ENCODE results near the gene FAM53C.

The FAM53C gene

GRCh38 chr5:138354926-138355378 lies 16.9 kb downstream of the FAM53C start:
- H3K4me1 ChIP-seq = peaks cover 13% of the 10 kb centered on the region
- peak overlapping the region; percentile 75 for H3K4me3 ChIP-seq
- peaks cover 7% of the 10 kb centered on the region for H3K36me3 ChIP-seq (replicated peaks)
- peak; percentile 64 to 66 for DNase-seq (ENCODE audit: low spot score in 2 of 2)
- H3K27me3 ChIP-seq (ENCODE audit: low read depth) = no peaks in the 10 kb centered on the region
- 0 out of 2 replicates have a peak, but pooled peaks cover 4% of the 10 kb centered on the region for H3K9me3 ChIP-seq
- in situ Hi-C loops (cut with MboI; ENCODE audit: low sequenced_read_pairs) = no loop called here

DNA sequence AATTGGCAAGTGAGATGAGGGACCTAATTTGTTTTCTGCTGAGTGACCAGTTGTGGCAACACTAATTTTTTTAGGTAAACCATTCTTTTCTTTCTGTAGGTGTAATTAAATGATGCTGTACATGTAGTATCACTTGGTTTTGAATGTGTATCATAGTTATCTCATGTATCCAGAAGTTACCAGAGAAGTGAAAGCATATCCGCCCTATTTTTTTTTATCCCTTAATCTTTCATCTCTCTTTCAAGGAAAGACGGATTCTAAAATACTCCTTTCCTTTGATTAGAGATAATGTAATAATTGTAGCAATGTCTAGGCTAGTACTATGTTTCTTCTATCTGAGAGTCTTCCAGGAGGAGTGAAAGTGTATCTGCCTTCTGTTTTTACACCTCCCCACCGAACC lies 21.6 kb downstream of the FAM53C start:
- DNase-seq (ENCODE audit: low spot score in 2 of 2) = no peak
- peaks cover 16% of the 10 kb centered on the region for H3K4me1 ChIP-seq
- in situ Hi-C loops (cut with MboI; ENCODE audit: low sequenced_read_pairs) = no loop called here
- no peak overlapping the region for H3K4me3 ChIP-seq
- no peaks in the 10 kb centered on the region for H3K27me3 ChIP-seq (ENCODE audit: low read depth)
- no peaks in the 10 kb centered on the region; the same call in 1 of the 2 replicates for H3K36me3 ChIP-seq (replicated peaks)
- H3K9me3 ChIP-seq = no peaks in the 10 kb centered on the region

- Histone ChIP-seq H3K36me3 (replicated peaks) (no peaks in the 10 kb centered on the region; the same call in 1 of the 2 replicates), H3K4me3 (no peak overlapping the region), H3K27me3 (ENCODE audit: low read depth) (no peaks in the 10 kb centered on the region), H3K4me1 (peaks cover 12% of the 10 kb centered on the region), H3K9me3 (no peaks in the 10 kb centered on the region)
- in situ Hi-C loops (cut with MboI; ENCODE audit: low sequenced_read_pairs) = no loop called here
- no peak for DNase-seq (ENCODE audit: low spot score in 2 of 2)
These were observed 22.9 kb downstream of the FAM53C start for GRCh38 chr5:138360941-138361452.

DNA sequence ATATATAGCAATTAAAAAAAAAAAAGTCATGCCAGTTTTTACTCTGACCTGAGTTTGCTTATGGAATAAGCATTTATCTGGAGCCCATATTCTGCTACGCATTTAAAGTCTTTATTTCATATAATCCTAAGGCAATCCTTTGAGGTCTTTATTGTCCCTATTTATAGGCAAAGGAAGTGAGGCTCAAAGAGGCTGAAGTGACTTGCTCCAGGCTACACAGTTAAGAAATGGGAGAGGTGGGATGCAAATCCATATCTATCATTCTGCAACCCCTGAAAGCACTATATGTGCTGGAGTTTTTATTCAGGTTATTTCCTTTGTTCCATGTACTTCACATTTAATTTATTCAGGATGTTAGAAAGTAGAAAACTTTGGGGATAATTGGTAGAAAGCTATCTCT lies 26.5 kb downstream of the FAM53C start:
- Histone ChIP-seq H3K4me3 (no peak overlapping the region), H3K9me3 (no peaks in the 10 kb centered on the region), H3K4me1 (peaks cover 22% of the 10 kb centered on the region), H3K36me3 (replicated peaks) (no peaks in the 10 kb centered on the region; the same call in 1 of the 2 replicates), H3K27me3 (ENCODE audit: low read depth) (no peaks in the 10 kb centered on the region)
- DNase-seq (ENCODE audit: low spot score in 2 of 2) = peak; percentile 53 to 89
- in situ Hi-C loops (cut with MboI; ENCODE audit: low sequenced_read_pairs) = no loop called here

GRCh38 chr5:138366632-138367382 lies 28.7 kb downstream of the FAM53C start:
- peak in 1 of 2 experiments; percentile 40 for DNase-seq (ENCODE audit: low spot score in 2 of 2)
- Histone ChIP-seq H3K27me3 (ENCODE audit: low read depth) (no peaks in the 10 kb centered on the region), H3K4me1 (peaks cover 20% of the 10 kb centered on the region), H3K4me3 (no peak overlapping the region), H3K36me3 (replicated peaks) (no peaks in the 10 kb centered on the region; the same call in 1 of the 2 replicates), H3K9me3 (no peaks in the 10 kb centered on the region)
- in situ Hi-C loops (cut with MboI; ENCODE audit: low sequenced_read_pairs) = no loop called here

DNA sequence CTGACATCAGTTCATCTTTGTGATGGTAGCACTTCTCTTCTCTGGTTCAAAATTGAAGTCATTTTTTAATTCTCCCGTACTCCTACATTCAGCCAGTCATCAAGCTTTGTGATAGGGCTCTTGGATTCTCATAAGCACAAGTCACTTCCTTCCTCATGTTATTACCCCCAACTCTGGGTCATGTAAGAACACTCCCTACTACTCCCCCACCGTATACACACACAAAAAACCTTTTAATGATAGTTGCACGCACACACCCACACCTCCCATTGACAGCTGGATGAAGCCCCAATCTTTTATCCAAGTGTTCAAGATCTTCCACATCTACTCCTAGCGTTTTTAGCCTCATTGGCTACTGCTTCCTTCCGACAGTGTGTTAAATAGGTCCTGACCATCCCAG lies 31.2 kb downstream of the FAM53C start:
- in situ Hi-C loops (cut with MboI; ENCODE audit: low sequenced_read_pairs) = no loop called here
- no peak for DNase-seq (ENCODE audit: low spot score in 2 of 2)
- Histone ChIP-seq H3K9me3 (no peaks in the 10 kb centered on the region), H3K4me3 (no peak overlapping the region), H3K27me3 (ENCODE audit: low read depth) (no peaks in the 10 kb centered on the region), H3K4me1 (peaks cover 17% of the 10 kb centered on the region), H3K36me3 (replicated peaks) (peaks cover 8% of the 10 kb centered on the region)

GRCh38 chr5:138369706-138370105 lies 31.6 kb downstream of the FAM53C start:
- no peak for DNase-seq (ENCODE audit: low spot score in 2 of 2)
- Histone ChIP-seq H3K27me3 (ENCODE audit: low read depth) (no peaks in the 10 kb centered on the region), H3K9me3 (no peaks in the 10 kb centered on the region), H3K4me3 (no peak overlapping the region), H3K36me3 (replicated peaks) (peaks cover 12% of the 10 kb centered on the region), H3K4me1 (peaks cover 14% of the 10 kb centered on the region)
- in situ Hi-C loops (cut with MboI; ENCODE audit: low sequenced_read_pairs) = no loop called here

DNA sequence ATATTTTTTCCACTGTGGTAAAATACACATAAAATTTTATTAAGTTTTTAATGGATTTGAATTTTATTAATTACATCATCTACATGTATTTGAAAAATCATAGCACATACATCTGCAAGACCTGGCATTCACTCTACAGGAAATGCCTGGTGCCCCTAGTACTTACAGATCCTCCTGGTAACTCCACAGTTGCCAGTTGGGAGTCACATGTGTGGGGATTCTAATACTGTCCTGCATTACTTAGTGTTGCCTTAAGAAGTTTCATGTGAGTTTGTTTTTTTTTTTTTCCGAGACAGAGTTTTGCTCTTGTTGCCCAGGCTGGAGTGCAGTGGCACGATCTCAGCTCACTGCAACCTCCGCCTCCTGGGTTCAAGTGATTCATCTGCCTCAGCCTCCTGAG lies 32.5 kb downstream of the FAM53C start:
- in situ Hi-C loops (cut with MboI; ENCODE audit: low sequenced_read_pairs) = no loop called here
- no peak overlapping the region for H3K4me3 ChIP-seq

GRCh38 chr5:138371454-138371853 lies 33.4 kb downstream of the FAM53C start:
- peaks cover 6% of the 10 kb centered on the region for H3K4me1 ChIP-seq
- H3K27me3 ChIP-seq (ENCODE audit: low read depth) = no peaks in the 10 kb centered on the region
- in situ Hi-C loops (cut with MboI; ENCODE audit: low sequenced_read_pairs) = no loop called here
- no peak for DNase-seq (ENCODE audit: low spot score in 2 of 2)
- H3K36me3 ChIP-seq (replicated peaks) = peaks cover 24% of the 10 kb centered on the region
- no peaks in the 10 kb centered on the region for H3K9me3 ChIP-seq
- H3K4me3 ChIP-seq = no peak overlapping the region

More for the DNA sequence above, 32.5 kb downstream of the FAM53C start:
- no peak for DNase-seq (ENCODE audit: low spot score in 2 of 2)
- peaks cover 10% of the 10 kb centered on the region for H3K4me1 ChIP-seq
- H3K9me3 ChIP-seq = no peaks in the 10 kb centered on the region
- peaks cover 18% of the 10 kb centered on the region for H3K36me3 ChIP-seq (replicated peaks)
- no peaks in the 10 kb centered on the region for H3K27me3 ChIP-seq (ENCODE audit: low read depth)

GRCh38 chr5:138372225-138372624 lies 34.2 kb downstream of the FAM53C start:
- Histone ChIP-seq H3K27me3 (ENCODE audit: low read depth) (no peaks in the 10 kb centered on the region), H3K9me3 (no peaks in the 10 kb centered on the region), H3K4me3 (no peak overlapping the region), H3K4me1 (no peaks in the 10 kb centered on the region), H3K36me3 (replicated peaks) (peaks cover 28% of the 10 kb centered on the region)
- in situ Hi-C loops (cut with MboI; ENCODE audit: low sequenced_read_pairs) = no loop called here
- DNase-seq (ENCODE audit: low spot score in 2 of 2) = no peak

- in situ Hi-C loops (cut with MboI; ENCODE audit: low sequenced_read_pairs) = no loop called here
- DNase-seq (ENCODE audit: low spot score in 2 of 2) = no peak
- peaks cover 31% of the 10 kb centered on the region for H3K36me3 ChIP-seq (replicated peaks)
These were observed 34.6 kb downstream of the FAM53C start for GRCh38 chr5:138372653-138373052.

GRCh38 chr5:138382347-138382746 lies 44.3 kb downstream of the FAM53C start:
- Histone ChIP-seq H3K9me3 (no peaks in the 10 kb centered on the region), H3K4me1 (no peaks in the 10 kb centered on the region), H3K27me3 (ENCODE audit: low read depth) (no peaks in the 10 kb centered on the region), H3K4me3 (no peak overlapping the region), H3K36me3 (replicated peaks) (peaks cover 56% of the 10 kb centered on the region)
- in situ Hi-C loops (cut with MboI; ENCODE audit: low sequenced_read_pairs) = no loop called here
- DNase-seq (ENCODE audit: low spot score in 2 of 2) = no peak

More at GRCh38 chr5:138372653-138373052, 34.6 kb downstream of the FAM53C start:
- Histone ChIP-seq H3K9me3 (no peaks in the 10 kb centered on the region), H3K27me3 (ENCODE audit: low read depth) (no peaks in the 10 kb centered on the region), H3K4me3 (no peak overlapping the region), H3K4me1 (no peaks in the 10 kb centered on the region)

DNA sequence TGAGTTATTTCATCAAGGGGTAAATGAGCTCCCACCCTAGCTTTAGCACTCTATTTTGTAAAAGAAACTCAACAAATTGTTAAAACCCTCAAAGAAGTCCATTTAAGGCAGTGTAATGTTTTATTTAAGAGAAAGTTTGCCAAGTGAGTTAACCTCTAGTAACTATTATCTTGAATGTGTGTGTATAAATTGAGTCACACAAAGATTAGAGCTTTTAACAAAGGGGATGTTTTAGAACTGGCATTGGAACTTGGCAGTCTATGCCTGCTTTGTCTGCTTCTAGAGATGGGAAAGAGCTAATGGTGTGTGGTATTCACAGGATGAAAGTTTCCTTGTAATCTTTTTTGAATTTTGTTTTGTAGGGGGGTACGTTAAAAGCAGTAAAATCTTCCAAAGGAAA lies 47.6 kb downstream of the FAM53C start:
- Histone ChIP-seq H3K36me3 (replicated peaks) (peaks cover 37% of the 10 kb centered on the region), H3K27me3 (ENCODE audit: low read depth) (no peaks in the 10 kb centered on the region), H3K4me3 (no peak overlapping the region), H3K9me3 (no peaks in the 10 kb centered on the region), H3K4me1 (no peaks in the 10 kb centered on the region)
- in situ Hi-C loops (cut with MboI; ENCODE audit: low sequenced_read_pairs) = no loop called here
- no peak for DNase-seq (ENCODE audit: low spot score in 2 of 2)

DNA sequence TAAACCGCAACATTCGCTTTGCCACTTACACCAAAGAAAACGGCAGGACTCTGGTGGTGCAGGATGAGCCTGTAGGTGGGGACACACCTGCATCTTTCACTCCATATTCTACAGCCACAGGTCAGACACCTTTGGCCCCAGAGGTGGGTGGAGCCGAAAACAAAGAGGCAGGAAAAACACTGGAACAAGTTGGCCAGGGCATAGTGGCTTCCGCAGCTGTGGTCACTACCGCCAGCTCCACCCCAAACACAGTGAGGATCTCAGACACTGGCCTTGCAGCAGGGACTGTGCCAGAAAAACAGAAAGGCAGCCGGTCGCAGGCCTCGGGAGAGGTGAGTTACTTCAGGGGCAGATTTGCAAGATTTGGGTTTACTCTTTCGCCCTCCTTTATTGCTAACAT lies 48.2 kb downstream of the FAM53C start:
- H3K9me3 ChIP-seq = no peaks in the 10 kb centered on the region
- no peaks in the 10 kb centered on the region for H3K27me3 ChIP-seq (ENCODE audit: low read depth)
- H3K36me3 ChIP-seq (replicated peaks) = peaks cover 43% of the 10 kb centered on the region
- H3K4me3 ChIP-seq = no peak overlapping the region
- in situ Hi-C loops (cut with MboI; ENCODE audit: low sequenced_read_pairs) = no loop called here
- no peak for DNase-seq (ENCODE audit: low spot score in 2 of 2)
- no peaks in the 10 kb centered on the region for H3K4me1 ChIP-seq

Data from HAP-1 (cell line).